ENCODE data around the gene KCNH1. TPM values are rescaled to one million over a fixed set of nuclear protein-coding genes. Genes with fewer than 3 reads are reported as not detected.

KCNH1 gene
- polyA plus RNA-seq, 2 of the 4 experiments (the other 2 are of a cell fraction), result 5.1 to 7.9 TPM

DNA sequence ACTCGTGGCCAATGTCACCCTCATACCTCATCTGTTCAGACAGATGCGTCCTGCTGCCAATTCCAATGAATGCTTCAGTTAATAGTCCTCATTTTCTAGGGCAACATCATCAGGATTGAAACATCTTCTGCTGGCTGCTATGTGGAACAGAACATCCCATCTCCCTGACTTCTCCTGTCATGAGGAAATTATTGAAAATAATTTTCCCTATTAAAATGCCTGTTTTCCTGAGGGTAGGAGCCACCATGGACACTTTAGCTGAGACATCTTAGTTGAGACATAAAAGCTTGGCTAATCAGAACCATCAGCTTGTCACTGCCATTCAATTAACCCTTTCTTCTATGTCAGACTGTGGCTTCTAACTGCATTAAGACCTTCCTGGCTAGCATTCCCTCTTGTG is 409.2 kb downstream of the KCNH1 start:
- ChIA-PET CTCF (interaction anchor here (0.9 to 1.1 kb wide), 2 partner anchors 9 to 63 kb away, joined by 3 to 4 read pairs; no protein-coding TSS in a partner anchor), POLR2A (no interaction called here)
- WGBS (ENCODE audit: missing lambda C conversion rate), result 79% methylated on average over 2 of the region's 2 CpGs
- no peak overlapping the region for H3K27ac ChIP-seq
- no peak for FAIRE-seq
- H3K9me3 ChIP-seq, result no peaks in the 10 kb centered on the region
- no peak overlapping the region for H3K4me3 ChIP-seq
- no peak for DNase-seq (ENCODE audit: low read depth in 1 of 2, low spot score in 1 of 2)
- no peak for ATAC-seq
- peaks cover 8% of the 10 kb centered on the region; the same call in 2 of the 3 replicates for H3K4me1 ChIP-seq
- no peak overlapping the region for H3K4me2 ChIP-seq
- TF ChIP-seq, protein P1, sequence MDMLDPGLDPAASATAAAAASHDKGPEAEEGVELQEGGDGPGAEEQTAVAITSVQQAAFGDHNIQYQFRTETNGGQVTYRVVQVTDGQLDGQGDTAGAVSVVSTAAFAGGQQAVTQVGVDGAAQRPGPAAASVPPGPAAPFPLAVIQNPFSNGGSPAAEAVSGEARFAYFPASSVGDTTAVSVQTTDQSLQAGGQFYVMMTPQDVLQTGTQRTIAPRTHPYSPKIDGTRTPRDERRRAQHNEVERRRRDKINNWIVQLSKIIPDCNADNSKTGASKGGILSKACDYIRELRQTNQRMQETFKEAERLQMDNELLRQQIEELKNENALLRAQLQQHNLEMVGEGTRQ (IDR thresholded peaks at IDR 0.05), result no peak
- TF ChIP-seq GATA3 (IDR thresholded peaks at IDR 0.05; ENCODE audit: borderline replicate concordance) (no peak), SREBF2 (IDR thresholded peaks at IDR 0.05) (no peak), MYC (IDR thresholded peaks at IDR 0.05; ENCODE audit: borderline replicate concordance, low read length) (no peak), FOSB (CRISPR knock-in tag; IDR thresholded peaks at IDR 0.05) (no peak), PHF8 (IDR thresholded peaks at IDR 0.05; ENCODE audit: borderline replicate concordance, low read depth) (no peak), RAD21 (conservative IDR thresholded peaks at IDR 0.05 in 1 of 2, IDR thresholded peaks at IDR 0.05 in 1 of 2) (no peak), HOXB5 (CRISPR knock-in tag; IDR thresholded peaks at IDR 0.05) (no peak), SMC3 (IDR thresholded peaks at IDR 0.05) (no peak)
- TF ChIP-seq, protein P2, sequence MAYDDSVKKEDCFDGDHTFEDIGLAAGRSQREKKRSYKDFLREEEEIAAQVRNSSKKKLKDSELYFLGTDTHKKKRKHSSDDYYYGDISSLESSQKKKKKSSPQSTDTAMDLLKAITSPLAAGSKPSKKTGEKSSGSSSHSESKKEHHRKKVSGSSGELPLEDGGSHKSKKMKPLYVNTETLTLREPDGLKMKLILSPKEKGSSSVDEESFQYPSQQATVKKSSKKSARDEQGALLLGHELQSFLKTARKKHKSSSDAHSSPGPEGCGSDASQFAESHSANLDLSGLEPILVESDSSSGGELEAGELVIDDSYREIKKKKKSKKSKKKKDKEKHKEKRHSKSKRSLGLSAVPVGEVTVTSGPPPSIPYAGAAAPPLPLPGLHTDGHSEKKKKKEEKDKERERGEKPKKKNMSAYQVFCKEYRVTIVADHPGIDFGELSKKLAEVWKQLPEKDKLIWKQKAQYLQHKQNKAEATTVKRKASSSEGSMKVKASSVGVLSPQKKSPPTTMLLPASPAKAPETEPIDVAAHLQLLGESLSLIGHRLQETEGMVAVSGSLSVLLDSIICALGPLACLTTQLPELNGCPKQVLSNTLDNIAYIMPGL (CRISPR knock-in tag; IDR thresholded peaks at IDR 0.05; ENCODE audit: borderline replicate concordance), result no peak

DNA sequence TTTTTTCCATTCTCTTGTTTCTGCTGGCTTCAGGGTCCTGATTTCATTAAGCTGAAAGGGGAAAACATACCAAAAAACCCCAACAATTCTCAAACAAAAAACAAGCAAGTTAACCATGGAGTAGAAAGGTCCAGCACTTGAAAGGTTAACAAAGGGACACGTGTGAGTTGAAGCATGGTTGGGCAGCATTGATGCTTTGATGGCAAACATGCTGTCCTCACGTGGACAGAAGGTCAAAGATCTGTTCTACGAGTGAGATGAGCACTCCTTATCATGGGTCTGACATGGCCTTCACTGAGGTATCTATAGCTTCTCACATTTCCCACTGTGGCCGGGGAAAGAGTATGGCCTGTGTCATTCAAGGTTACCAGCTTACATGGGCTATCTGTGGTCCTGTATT is 410.3 kb downstream of the KCNH1 start:
- 53% methylated on average over 4 of the region's 4 CpGs for WGBS (ENCODE audit: missing lambda C conversion rate)
- TF ChIP-seq EP300 (IDR thresholded peaks at IDR 0.05) (no peak), FOSB (CRISPR knock-in tag; IDR thresholded peaks at IDR 0.05) (no peak), BHLHE40 (IDR thresholded peaks at IDR 0.05; ENCODE audit: low read depth, low read length) (no peak), TFCP2L1 (CRISPR knock-in tag; IDR thresholded peaks at IDR 0.05) (no peak), RFX5 (IDR thresholded peaks at IDR 0.05) (no peak), HDAC2 (IDR thresholded peaks at IDR 0.05) (no peak), SREBF2 (IDR thresholded peaks at IDR 0.05) (no peak), RAD21 (conservative IDR thresholded peaks at IDR 0.05 in 1 of 2, IDR thresholded peaks at IDR 0.05 in 1 of 2) (no peak), POLR2A (IDR thresholded peaks at IDR 0.05; ENCODE audit: low read length) (no peak)
- TF ChIP-seq, protein P3, sequence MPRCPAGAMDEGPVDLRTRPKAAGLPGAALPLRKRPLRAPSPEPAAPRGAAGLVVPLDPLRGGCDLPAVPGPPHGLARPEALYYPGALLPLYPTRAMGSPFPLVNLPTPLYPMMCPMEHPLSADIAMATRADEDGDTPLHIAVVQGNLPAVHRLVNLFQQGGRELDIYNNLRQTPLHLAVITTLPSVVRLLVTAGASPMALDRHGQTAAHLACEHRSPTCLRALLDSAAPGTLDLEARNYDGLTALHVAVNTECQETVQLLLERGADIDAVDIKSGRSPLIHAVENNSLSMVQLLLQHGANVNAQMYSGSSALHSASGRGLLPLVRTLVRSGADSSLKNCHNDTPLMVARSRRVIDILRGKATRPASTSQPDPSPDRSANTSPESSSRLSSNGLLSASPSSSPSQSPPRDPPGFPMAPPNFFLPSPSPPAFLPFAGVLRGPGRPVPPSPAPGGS (IDR thresholded peaks at IDR 0.05), result no peak
- TF ChIP-seq, protein P2 (CRISPR knock-in tag; IDR thresholded peaks at IDR 0.05; ENCODE audit: borderline replicate concordance), result no peak
- TF ChIP-seq, protein P4, sequence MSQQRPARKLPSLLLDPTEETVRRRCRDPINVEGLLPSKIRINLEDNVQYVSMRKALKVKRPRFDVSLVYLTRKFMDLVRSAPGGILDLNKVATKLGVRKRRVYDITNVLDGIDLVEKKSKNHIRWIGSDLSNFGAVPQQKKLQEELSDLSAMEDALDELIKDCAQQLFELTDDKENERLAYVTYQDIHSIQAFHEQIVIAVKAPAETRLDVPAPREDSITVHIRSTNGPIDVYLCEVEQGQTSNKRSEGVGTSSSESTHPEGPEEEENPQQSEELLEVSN (IDR thresholded peaks at IDR 0.05; ENCODE audit: borderline replicate concordance, low read depth), result no peak
- FAIRE-seq, result no peak
- DNase-seq (ENCODE audit: low read depth in 1 of 2, low spot score in 1 of 2), result no peak
- ChIA-PET POLR2A (no interaction called here), CTCF (interaction anchor here (1.3 kb wide), 1 partner anchor 411 kb away, joined by 3 read pairs; the partner anchor contains the start of gene KCNH1)
- no peak overlapping the region for H3K4me3 ChIP-seq
- no peak overlapping the region for H3K27ac ChIP-seq
- H3K9me3 ChIP-seq, result no peaks in the 10 kb centered on the region
- no peak for ATAC-seq
- H3K4me1 ChIP-seq, result peaks cover 8% of the 10 kb centered on the region; the same call in 2 of the 3 replicates
- no peak overlapping the region for H3K4me2 ChIP-seq

Measured in A549 (cell line).